ENCODE measurements around the gene ANKRD44. TPM values are rescaled to one million over a fixed set of nuclear protein-coding genes. Genes with fewer than 3 reads are reported as not detected.

Gene ANKRD44
- total RNA-seq, 1 donor: 29.2 TPM

- TF ChIP-seq CTCF (IDR thresholded peaks at IDR 0.05; ENCODE audit: insufficient read depth, low read length): no peak
- no peak for DNase-seq (ENCODE audit: low read depth)
- no peak overlapping the region for H3K4me3 ChIP-seq (ENCODE audit: low read depth, low read length)
Observed at GRCh38 chr2:197239434-197239833, 71.1 kb downstream of the ANKRD44 start.

- no peak for DNase-seq (ENCODE audit: low read depth)
- H3K4me3 ChIP-seq (ENCODE audit: low read depth, low read length): no peak overlapping the region
- TF ChIP-seq CTCF (IDR thresholded peaks at IDR 0.05; ENCODE audit: insufficient read depth, low read length): no peak
Observed at GRCh38 chr2:197238043-197238365, 72.6 kb downstream of the ANKRD44 start.

- no peak for TF ChIP-seq CTCF (IDR thresholded peaks at IDR 0.05; ENCODE audit: insufficient read depth, low read length)
- H3K4me3 ChIP-seq (ENCODE audit: low read depth, low read length): no peak overlapping the region
- DNase-seq (ENCODE audit: low read depth): no peak
Observed at GRCh38 chr2:197237291-197238042, 73.1 kb downstream of the ANKRD44 start.

- no peak overlapping the region for H3K4me3 ChIP-seq (ENCODE audit: low read depth, low read length)
- TF ChIP-seq CTCF (IDR thresholded peaks at IDR 0.05; ENCODE audit: insufficient read depth, low read length): no peak
- no peak for DNase-seq (ENCODE audit: low read depth)
Observed at GRCh38 chr2:197236816-197237215, 73.8 kb downstream of the ANKRD44 start.

- no peak for TF ChIP-seq CTCF (IDR thresholded peaks at IDR 0.05; ENCODE audit: insufficient read depth, low read length)
- no peak for DNase-seq (ENCODE audit: low read depth)
- H3K4me3 ChIP-seq (ENCODE audit: low read depth, low read length): no peak overlapping the region
Observed at GRCh38 chr2:197236159-197236558, 74.4 kb downstream of the ANKRD44 start.

- no peak for TF ChIP-seq CTCF (IDR thresholded peaks at IDR 0.05; ENCODE audit: insufficient read depth, low read length)
- no peak for DNase-seq (ENCODE audit: low read depth)
- no peak overlapping the region for H3K4me3 ChIP-seq (ENCODE audit: low read depth, low read length)
Observed at GRCh38 chr2:197235711-197236110, 74.9 kb downstream of the ANKRD44 start.

- no peak for TF ChIP-seq CTCF (IDR thresholded peaks at IDR 0.05; ENCODE audit: insufficient read depth, low read length)
- no peak for DNase-seq (ENCODE audit: low read depth)
- H3K4me3 ChIP-seq (ENCODE audit: low read depth, low read length): no peak overlapping the region
Observed at GRCh38 chr2:197234671-197235191, 75.8 kb downstream of the ANKRD44 start.

Data from fibroblast of the aortic adventitia (primary cell).